Osteoblast (primary cell): ENCODE measurements around the gene TMEM240. TPM values are rescaled to one million over a fixed set of nuclear protein-coding genes. Genes with fewer than 3 reads are reported as not detected.
"Not testable (repeated sequence)": the region's sequence is repeated elsewhere in the genome, so short reads cannot be mapped to it uniquely, and the experiment has no call there.

Source experiments
- DNase-seq: peaks from one replicate; pipeline ENCODE4 v3.0.0; 2011; ENCODE audit warnings: low spot score, mixed read lengths; ENCODE audit not compliant: insufficient read length; ENCODE audit errors: missing footprints
- H2AFZ ChIP-seq: 2 replicates; pipeline ENCODE4 v1.6.0; 2011; ENCODE audit warnings: mild to moderate bottlenecking, low read length
- H3K27ac ChIP-seq: 2 replicates; pipeline ENCODE4 v1.5.1; 2011; ENCODE audit warnings: mild to moderate bottlenecking, low read depth, low read length, moderate library complexity
- H3K27me3 ChIP-seq: 2 replicates; pipeline ENCODE4 v1.6.0; 2012; ENCODE audit warnings: mild to moderate bottlenecking, control low read depth, inconsistent platforms, low read length, moderate library complexity; ENCODE audit not compliant: insufficient read depth
- H3K36me3 ChIP-seq: 2 replicates; pipeline ENCODE4 v1.5.1; 2011; ENCODE audit warnings: mild to moderate bottlenecking, low read length, control low read depth, moderate library complexity; ENCODE audit not compliant: insufficient read depth
- H3K4me1 ChIP-seq: 2 replicates; pipeline ENCODE4 v1.5.1; 2011; ENCODE audit warnings: mild to moderate bottlenecking, low read length, control low read depth, moderate library complexity; ENCODE audit not compliant: insufficient read depth
- H3K4me2 ChIP-seq: 2 replicates; pipeline ENCODE4 v1.6.0; 2011; ENCODE audit warnings: mild to moderate bottlenecking, low read length; ENCODE audit not compliant: insufficient read depth
- H3K4me3 ChIP-seq: fragments of 200-600 bp; sonication (generic); 3 replicates; pipeline ENCODE4 v1.5.1; 2012; ENCODE audit warnings: mild to moderate bottlenecking, low read length, inconsistent platforms; ENCODE audit not compliant: insufficient read depth
- H3K79me2 ChIP-seq: 2 replicates; pipeline ENCODE4 v1.6.0; 2012; ENCODE audit warnings: mild to moderate bottlenecking, low read length, control low read depth, inconsistent platforms; ENCODE audit not compliant: insufficient read depth
- H3K9me3 ChIP-seq: 2 replicates; pipeline ENCODE4 v1.5.1; 2011; ENCODE audit warnings: low read depth, low read length, control low read depth
- H4K20me1 ChIP-seq: 2 replicates; pipeline ENCODE4 v1.6.0; 2012; ENCODE audit warnings: mild to moderate bottlenecking, low read length, control low read depth; ENCODE audit not compliant: insufficient read depth
- total RNA-seq: library from RNA; depleted of rRNA; stranded (reverse); fragments of >200 nt; gene quantifications from 2 replicates; pipeline ENCODE4 v1.2.3, GENCODE V29; 2012
- TF ChIP-seq, protein P1 (sequence below): IDR thresholded peaks from 2 replicates; pipeline ENCODE4 v1.5.1; 2011; ENCODE audit warnings: mild to moderate bottlenecking, low read depth, low read length, moderate library complexity; ENCODE audit errors: extremely low read depth

The TMEM240 gene
- total RNA-seq, 1 donor: 1.8 TPM

DNA sequence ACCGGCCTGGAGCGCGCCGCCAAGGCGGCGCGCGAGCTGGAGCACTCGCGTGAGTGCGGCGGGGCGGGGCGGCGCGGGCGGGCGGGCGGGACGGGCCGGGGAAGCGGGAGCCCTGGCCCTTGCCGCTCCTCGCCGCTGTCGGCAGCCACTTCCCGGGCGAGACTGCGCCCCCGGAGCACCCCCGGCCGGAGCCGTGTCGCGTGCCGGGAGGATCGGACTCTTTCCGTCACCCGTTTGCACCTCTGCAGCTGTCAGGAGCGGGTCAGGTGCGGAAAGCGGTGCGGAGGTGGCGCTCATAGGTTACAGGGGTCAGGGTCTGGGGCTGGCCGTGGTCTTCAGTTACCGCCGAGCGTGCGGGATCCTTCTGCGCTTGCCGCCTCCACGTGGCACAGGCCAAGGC, 28.0 kb downstream of the TMEM240 start:
- H3K27ac ChIP-seq, H3K9me3 ChIP-seq, H2AFZ ChIP-seq, H3K27me3 ChIP-seq, H3K36me3 ChIP-seq, DNase-seq, H4K20me1 ChIP-seq, H3K4me1 ChIP-seq: not testable (repeated sequence)
- Histone ChIP-seq H3K4me3 (peak overlapping the region; percentile 99), H3K79me2 (peaks cover 31% of the 10 kb centered on the region), H3K4me2 (peak overlapping the region; percentile 48)

DNA sequence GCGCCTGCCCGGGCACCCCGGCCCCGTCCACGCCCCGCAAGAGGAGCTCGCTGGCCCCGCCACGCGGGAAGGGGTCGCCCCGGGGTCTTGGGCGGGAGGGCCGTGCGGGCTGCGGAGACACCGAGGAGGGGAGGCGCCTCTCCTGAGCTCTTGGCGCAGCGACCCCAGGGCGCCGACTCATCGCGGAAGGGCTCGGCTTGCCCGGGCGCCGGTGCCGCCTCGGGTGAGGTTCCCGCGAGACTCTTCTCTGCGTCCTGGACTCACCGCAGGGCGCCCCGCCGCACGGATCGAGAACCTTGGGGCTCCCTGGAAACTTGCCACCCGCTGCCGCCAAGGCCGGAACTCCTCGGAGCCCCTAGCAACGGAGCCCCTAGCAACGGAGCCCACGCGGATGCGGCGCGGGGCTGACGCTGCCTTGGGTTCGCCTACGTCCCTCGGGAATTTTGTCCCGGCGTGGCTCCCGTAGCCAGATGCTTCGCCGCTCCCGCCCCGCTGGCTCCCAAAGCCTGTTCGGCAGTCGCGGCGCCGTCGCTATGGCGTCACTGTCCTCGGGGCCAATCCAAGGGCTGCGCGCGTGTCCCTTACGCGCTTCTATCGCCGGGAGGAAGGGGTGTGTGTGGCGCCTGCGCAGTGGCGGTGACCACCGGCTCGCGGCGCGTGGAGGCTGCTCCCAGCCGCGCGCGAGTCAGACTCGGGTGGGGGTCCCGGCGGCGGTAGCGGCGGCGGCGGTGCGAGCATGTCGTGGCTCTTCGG, 28.7 kb downstream of the TMEM240 start, which contains the start of gene ATAD3A:
Gene ATAD3A, plus strand, starts transcription at position 630 of the 753 bp plus-strand sequence. Its CDS starts 107 bp downstream, at position 737.
- peak; percentile 100 for DNase-seq
- peak within 1 kb of the TSS; percentile 97 for H3K27ac ChIP-seq
- no peaks in the 10 kb centered on the region for H3K27me3 ChIP-seq
- peak within 1 kb of the TSS; percentile 96 for H2AFZ ChIP-seq
- peaks cover 4% of the 10 kb centered on the region for H4K20me1 ChIP-seq
- H3K9me3 ChIP-seq: no peaks in the 10 kb centered on the region
- H3K4me1 ChIP-seq: peaks cover 7% of the 10 kb centered on the region
- peaks cover 8% of the 10 kb centered on the region for H3K36me3 ChIP-seq
- TF ChIP-seq, protein P1, sequence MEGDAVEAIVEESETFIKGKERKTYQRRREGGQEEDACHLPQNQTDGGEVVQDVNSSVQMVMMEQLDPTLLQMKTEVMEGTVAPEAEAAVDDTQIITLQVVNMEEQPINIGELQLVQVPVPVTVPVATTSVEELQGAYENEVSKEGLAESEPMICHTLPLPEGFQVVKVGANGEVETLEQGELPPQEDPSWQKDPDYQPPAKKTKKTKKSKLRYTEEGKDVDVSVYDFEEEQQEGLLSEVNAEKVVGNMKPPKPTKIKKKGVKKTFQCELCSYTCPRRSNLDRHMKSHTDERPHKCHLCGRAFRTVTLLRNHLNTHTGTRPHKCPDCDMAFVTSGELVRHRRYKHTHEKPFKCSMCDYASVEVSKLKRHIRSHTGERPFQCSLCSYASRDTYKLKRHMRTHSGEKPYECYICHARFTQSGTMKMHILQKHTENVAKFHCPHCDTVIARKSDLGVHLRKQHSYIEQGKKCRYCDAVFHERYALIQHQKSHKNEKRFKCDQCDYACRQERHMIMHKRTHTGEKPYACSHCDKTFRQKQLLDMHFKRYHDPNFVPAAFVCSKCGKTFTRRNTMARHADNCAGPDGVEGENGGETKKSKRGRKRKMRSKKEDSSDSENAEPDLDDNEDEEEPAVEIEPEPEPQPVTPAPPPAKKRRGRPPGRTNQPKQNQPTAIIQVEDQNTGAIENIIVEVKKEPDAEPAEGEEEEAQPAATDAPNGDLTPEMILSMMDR: no peak
- H3K79me2 ChIP-seq: peaks cover 31% of the 10 kb centered on the region
- peak within 1 kb of the TSS; percentile 99 for H3K4me3 ChIP-seq
- H3K4me2 ChIP-seq: peak within 1 kb of the TSS; percentile 98

DNA sequence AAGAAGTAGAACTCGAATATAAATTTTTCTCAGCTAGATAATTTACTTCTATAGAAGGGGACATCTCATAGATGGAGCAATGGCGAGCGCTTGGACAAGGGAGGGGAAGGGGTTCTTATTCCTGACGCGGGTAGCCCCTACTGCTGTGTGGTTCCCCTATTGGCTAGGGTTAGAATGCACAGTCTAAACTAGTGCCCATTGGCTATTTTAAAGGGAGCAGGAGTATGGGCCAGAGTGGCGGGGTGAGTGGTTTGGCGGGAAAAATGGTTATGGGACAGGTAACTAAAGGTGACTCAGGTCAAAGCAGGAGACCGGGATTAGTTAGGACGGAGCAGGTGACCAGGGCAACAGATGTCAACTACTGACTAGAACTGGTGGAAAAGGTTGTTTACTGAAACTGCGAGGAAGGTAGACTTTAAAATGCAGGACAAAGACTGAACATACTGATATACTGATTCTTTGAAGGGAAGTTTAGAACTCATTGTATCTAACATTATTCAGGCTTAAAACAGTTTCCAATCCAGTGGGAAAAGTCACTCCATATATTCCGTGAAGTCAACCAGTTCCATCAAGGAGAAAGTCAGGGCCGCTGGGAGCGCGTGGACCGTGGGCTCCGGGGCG, 29.4 kb downstream of the TMEM240 start:
- Histone ChIP-seq H3K27me3 (no peaks in the 10 kb centered on the region), H2AFZ (peak overlapping the region; percentile 96), H3K4me3 (peak overlapping the region; percentile 99), H4K20me1 (peaks cover 4% of the 10 kb centered on the region), H3K4me2 (peak overlapping the region; percentile 98), H3K27ac (peak overlapping the region; percentile 97), H3K79me2 (peaks cover 28% of the 10 kb centered on the region), H3K36me3 (peaks cover 8% of the 10 kb centered on the region), H3K4me1 (peaks cover 7% of the 10 kb centered on the region), H3K9me3 (no peaks in the 10 kb centered on the region)
- DNase-seq: peak; percentile 65
- TF ChIP-seq, protein P1: no peak

DNA sequence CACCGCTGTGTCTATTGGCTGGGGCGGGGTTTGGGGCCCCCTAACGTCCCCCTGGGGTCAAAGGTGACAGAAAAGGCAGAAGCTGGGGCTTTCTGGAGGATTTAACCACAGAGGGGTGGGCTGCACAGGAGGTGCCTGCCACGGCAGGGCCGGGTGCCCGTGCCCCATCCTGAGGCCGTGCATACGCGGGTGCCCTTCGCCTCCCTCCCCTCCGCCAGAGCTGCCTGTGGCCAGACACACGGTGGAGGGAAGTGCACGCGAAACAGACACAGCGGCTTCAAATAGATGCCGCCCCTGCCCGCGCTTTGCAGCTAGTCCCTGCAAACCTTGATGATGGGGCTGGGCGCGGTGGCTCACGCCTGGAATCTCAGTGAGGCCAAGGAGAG, 31.0 kb downstream of the TMEM240 start:
- peaks cover 14% of the 10 kb centered on the region for H3K79me2 ChIP-seq
- H3K4me2 ChIP-seq, H3K4me3 ChIP-seq, DNase-seq, H3K27me3 ChIP-seq, H2AFZ ChIP-seq, H4K20me1 ChIP-seq, H3K36me3 ChIP-seq, H3K9me3 ChIP-seq, H3K4me1 ChIP-seq, H3K27ac ChIP-seq: not testable (repeated sequence)

DNA sequence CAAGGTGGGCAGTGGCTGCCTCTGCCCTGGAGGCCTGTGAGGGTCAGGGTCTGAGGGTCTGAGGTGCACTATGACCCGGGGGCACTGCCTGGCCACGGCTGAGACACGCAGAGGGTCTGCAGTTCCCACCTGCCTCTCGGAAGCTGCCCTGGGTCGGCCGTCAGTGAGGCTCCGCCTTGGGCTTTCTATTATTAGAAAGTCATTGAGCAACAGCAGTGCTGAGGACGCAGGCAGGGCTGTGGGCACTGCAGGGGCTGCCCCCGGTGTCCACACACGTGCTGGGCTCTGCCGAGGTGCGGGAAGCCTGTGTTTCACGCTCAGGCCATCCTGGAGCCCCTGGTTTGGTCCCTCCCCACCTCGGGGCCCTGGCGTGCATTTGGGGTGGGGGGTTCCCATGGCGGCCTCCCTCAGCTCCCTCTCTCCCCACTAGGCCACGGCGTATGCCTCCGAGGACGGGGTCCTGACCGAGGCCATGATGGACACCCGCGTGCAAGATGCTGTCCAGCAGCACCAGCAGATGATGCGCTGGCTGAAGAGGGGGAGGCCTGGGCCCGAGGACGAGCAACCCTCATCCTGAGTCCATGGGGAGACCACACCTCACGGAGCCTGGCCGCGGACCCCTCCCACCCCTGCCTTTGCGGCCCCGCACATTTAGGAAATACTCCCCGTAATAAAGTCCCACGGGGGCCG, 31.5 kb downstream of the TMEM240 start:
- H3K27me3 ChIP-seq, H3K9me3 ChIP-seq, H3K4me2 ChIP-seq, H2AFZ ChIP-seq, DNase-seq, H3K36me3 ChIP-seq, H3K4me3 ChIP-seq, H3K4me1 ChIP-seq, H3K27ac ChIP-seq, H3K79me2 ChIP-seq, H4K20me1 ChIP-seq: not testable (repeated sequence)
